Activated CD4-positive, alpha-beta T cell treated with anti-CD3 and anti-CD28 coated beads, Interleukin-2, amount 50 U/mL, for 4 hours (primary cell): ENCODE results near the gene CCDC27.

Source experiments
- DNase-seq, 2 experiments: peaks; one replicate each; pipeline ENCODE4 v3.0.0-alpha.2; 2020

CCDC27 gene

DNA sequence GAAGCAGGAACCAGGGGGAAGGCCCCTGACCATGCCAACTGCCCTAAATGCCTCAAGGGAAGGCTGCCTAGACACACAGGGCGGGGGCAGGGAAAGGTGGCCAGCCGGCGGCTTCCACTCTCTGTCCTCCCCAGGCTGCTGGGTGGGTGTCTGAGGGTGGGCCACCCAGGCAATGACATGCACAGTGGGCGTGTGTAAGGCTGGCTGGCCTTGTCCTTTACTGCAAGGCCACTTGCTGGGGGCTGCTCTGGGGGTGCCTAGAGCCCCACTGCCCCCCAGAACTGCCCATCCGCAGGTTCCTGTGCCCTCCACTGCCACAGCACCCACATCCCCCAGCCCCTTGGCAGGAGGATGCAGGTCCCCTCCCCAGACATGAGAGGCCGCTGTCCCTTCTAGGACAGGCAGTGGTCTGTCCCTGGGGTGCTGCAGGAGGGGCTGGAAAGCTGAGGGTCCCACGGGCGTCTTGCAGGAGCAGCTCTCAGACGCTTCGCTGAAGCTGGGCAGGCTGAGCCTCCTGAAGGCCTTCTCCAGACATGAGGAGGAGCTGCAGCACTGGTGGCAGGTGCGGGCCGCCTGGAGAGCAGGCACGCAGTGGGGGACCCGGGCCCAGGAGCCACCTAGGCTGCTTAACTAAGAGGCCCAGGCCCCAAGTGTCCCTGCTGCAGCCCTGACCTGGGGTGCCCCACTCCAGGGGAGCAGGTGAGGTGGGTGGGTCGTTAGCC is 10.1 kb downstream of the CCDC27 start:
- DNase-seq = no peak

DNA sequence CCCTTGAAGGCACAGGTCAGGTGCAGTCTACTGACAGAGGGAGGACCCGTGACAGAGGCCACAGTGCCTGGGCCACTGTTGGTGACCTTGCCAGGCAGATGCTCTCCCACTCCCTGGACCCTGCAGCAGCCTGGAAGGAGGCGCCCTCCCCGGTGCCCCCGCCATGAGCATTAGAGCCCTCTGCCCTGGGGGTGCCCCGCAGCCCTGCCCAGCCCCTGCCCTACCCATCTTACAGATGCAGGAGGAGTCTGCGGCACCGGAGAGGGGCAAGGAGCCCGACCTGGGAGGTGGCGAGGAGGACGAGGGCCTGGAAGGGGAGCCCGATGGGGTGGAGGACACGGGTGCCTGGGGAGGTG is 10.6 kb downstream of the CCDC27 start:
- no peak for DNase-seq

DNA sequence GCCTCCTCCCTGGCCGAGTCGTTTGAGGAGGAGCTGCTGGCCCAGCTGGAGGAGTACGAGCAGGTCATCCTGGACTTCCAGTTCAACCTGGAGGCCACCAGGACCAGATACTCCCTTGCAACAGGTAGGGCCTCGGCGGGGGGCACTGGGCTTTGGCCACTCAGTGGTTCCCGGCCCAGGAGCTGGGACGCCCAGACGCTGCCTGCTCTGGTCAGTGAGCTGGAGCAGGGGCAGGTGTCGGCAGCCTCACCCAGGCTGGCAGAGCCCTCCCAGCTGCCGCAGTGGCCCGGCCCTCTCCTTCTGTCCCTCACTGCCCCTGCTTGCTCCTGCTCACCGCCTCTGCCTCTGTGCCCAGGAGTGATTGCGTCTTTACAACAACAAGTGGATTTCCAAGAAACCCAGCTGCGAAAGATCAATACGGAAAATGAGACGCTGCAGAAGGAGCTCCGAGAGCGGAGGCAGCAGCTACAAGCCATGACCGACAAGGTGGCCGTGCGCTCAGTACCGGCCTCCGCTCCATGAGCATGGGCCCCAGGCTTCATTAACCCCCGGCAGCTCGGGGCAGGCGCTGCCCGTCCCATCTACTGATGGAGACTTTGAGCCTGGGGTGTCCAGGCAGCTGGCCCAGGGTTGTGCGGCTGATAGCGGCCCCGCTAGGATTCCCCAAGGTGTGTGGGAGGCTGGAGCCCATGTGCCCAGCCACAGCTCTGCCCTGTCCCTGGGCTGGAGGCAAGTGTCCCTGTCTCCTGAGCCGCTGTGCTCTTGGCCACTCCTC is 11.3 kb downstream of the CCDC27 start:
- DNase-seq = no peak

DNA sequence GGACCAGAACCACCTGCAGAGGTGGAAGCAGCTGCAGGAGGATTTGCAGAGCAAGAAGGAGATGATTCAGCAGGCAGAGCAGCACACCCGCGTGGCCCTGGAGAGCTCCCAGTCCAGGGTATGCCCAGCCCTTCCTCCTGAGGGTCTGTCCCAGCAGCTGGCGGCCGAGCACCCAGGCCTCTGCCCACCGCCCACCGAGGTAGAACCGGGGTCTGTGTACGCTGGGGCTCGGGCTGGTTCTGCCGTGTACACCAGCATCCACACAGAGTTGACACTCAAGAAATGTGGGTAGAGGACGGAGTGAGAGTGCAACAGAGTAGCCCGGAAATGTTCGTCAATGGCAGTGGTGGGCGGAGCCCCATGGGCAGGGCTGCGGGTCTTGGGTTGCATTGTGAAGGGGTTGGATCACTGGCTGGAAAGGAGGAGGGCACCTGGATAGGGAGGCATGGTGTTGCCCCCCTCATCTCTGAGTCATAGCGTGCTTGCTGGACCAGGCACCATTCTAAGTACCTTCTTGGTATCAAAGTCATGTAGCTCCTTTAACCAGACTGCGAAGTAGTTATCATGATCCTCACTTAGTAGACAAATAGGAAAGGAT is 15.2 kb downstream of the CCDC27 start:
- DNase-seq = no peak

DNA sequence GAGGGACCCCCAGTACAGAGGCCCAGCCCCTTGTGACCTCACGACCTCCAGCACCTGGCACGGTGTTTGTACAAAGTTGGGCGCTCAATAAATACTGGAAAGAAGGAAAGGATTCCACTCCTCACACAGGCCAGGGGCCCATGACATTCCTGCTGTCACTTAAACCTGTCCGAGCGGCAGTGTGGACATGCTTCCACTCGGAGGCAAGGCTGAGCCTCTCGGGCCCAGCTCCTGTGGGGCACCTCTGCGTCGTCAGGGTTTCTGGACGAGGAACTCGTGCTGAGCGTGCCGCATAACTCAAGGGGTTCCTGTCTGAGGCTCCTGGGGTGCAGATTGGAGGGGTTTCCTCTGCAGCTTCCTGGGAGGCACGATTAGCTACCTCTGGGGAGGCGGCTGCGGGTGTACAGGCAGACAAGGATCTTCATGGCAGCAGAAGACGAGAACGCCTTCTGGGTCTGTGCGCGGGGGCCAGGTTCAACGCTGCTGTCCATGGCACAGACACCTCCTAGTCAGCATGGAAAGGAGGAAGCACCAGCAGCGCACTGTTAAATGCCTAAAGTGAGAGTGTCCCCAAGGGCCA is 16.7 kb downstream of the CCDC27 start:
- DNase-seq = no peak

DNA sequence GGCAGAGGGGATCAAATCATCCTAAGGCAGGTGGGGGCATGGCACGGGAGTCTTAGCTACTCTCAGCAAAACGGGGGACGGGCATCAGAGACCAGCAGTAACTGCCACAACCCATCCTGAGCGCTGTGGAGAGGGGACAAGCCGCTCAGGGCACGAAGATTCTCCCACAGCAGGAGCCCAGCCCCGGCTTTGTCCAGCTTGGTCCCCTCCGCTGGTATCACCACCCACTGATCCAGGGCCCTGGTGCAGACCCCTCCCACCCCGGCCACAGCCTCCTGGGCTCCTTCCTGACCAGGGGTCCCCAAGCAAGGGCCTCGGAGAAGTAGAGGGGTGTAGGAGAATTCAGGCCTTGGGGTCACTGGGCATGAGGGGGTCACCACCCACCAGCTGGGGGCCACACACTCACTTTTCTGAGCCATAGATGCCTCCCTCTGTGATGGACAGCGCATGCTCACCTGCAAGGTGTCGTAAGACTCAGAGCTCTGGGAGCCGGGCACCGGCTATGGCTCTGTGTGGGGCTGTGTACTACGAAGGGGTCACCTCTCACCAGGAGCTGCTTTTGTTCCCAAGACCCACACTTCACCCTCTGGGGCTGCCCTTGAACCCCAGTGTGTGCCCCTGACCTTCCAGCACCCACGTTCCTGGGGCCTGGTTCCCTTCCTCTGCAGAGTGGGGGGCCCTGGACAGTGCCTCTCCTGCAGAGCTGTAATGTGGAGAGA is 18.0 kb downstream of the CCDC27 start:
- no peak for DNase-seq

DNA sequence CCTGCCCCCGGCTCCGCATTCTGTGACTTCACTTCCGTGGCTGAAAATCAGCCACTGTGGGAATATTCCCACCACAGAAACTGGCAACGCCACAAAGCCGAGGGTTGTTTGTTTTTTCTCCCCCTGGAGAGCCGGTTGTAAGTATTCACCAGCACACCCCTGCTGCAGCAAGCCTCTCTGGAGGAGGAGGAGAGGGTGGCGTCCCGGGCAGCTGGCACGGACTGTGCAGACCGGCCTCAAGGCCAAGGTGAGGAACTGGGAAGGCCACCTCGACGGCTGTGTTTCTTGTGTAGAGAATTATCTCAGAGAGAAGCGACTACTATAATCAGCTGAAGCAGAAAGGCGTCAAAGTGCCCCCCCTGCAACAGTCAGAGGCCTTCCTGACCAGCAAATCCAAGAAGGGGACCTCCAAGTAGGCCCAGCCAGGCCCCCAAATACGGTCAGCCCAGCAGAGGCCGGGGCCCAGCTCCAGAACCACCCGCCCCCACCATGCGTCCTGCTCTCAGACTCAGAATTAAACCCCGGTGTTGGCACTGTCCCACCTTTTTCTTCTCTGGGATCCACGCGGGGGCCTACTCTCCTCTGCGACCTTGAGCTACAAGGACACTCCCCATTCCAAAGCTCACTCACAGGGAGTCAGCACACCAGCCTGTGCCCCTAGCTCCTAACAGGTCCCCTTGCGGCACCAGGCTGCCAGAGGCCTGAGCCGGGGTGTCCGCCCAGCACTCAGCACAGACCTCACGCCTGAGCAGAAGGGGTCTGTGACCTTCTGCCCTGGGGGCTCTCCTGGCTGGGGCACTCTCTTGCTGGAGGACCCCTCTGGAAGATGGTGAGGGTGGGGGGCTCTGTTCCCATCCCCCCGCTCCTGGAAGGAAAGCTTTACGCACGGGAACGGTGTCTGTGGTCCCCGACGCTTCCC is 19.1 kb downstream of the CCDC27 start:
- DNase-seq = no peak

DNA sequence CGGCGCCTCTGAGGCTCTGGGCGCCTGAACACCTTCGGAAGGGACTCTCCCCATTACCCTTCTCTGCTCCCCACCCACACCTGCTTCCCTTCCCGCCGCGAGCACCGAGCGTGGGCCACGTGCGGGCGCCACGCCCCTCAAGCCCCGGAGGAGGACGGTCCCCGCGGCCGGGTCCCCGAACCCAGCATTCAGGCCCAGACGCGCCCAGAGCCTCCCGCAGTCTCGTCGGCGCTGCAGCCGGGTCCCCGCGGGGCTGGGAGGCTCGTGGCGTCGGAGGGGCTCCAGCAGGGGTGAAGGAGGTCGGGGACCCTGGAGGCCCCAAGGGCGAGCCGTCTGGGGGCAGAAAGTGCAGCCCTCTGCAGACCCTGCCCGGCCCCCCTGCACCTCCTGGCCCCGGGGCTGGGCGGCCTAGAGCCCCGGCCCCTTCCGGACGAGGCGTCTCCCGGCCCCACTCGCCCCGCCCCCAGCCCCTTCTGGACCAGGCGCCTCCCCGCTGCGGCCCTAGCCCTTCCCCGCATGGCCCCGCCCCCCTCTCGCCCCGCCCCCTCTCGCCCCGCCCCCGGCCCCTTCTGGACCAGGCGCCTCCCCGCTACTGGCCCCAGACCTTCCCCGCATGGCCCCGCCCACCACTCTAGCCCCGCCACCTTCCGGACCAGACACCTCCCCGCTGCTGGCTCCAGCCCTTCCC is 19.9 kb downstream of the CCDC27 start:
- peak; percentile 77 to 79 for DNase-seq

DNA sequence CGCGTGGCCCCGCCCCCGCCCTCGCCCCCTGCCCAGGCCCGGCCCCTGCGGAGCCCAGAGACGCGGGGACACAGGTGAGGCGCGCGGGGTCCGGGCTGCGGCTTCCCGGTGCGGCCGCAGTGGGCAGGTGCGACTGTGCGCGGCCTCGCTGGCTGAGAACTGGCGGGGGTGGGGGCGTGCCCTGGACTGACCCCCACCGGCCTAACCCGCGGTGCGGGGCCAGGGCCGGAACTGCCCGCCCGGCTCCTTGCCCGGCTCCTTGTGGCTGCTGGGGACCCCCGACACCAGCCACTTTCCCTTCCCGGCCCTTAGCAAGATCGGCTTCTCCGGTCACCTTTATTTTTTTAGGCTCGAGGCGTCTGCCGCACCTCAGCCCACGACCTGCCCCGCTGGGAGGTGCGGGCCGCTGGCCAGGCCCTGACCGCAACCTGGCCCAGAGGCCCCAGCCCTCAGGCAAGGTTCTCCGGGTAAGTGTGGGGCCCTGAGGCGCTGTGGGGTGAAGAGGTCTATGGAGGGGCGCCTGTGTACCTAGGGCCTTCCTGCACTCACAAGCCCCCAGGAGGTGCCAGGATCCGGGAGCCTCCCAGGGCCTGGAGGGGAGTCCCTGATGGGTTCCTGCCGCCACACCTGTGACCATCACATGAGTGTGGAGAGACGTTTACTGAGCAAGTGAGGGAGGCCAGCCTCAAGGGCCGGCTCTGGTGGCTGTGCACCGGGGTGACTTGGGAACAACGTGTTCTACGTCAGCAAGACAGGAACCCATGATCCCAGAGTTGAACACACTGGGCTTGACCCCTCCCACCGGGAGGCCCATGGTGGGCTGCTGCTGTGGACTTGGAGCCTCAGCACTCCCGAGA is 20.7 kb downstream of the CCDC27 start, which contains the start of gene SMIM1:
SMIM1 (plus strand) TSS at position 35 of the 857 bp plus-strand sequence. CDS start 2,625 bp downstream, outside the sequence.
- no peak for DNase-seq

DNA sequence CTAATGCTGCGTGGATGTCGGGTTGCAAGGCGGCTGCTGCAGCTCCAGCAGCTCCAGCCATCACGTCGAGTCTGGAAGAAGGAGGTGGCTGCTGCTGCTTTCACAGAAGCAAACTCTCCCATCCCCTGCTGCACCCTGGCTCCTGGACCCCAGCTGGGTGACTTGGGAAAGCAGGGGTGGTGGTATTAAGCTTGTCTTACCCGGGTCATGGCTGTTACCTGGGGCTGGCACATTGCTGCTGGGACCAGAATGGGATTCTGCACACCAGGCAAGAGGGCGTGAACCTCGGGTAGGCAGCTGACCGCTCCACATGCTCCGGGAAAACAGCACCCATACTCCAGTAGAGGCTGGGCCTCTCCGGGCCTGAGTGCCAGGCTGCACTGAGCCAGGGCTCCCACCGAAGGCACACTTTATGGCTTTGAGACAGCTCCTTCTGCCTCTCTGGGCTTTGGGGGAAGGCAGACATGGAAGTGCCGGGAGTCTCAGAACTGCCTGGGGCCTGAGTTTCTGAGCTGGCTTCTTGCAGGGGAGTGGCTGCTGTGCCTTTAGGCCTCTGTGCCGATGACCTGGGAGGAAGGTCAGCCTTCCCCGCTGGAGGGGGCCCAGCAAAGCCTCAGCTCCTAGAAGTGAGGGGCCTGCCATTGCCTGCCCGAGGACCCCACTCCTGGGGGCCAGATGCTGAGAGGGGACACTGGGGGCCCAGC is 21.5 kb downstream of the CCDC27 start:
- DNase-seq = no peak

DNA sequence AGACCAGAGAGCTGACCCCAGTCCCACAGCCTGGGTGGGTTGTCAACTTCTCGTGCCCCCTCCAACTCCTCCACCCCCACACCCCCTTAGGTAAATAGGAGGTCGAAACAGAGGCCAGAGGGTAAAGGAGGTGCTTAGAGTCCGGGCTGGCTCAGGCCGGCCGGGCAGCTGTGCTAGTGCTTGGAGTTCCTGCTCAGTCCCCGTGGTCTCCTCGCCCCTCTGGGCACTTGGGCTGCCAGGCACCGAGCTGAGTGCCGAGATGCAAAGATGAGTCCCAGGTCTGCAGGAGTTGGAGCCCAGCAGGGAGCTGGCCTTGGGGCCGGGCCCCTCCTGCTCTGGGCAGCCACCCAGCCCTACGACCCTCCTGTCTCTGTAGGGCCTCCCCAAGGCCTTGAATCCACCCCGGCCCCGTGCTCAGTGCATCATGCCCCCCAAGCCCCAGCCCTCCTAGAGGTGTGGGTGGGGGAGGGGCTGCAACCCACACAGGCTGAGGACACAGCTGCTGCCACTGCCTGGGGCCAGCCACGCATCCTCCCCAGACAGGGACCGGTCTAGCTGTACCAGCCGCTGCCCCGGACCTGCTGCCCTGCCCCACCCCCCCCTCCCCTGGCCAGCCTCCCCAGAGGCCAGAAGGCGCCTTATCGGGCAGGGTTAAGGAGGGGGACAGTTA is 22.2 kb downstream of the CCDC27 start:
- DNase-seq = no peak

DNA sequence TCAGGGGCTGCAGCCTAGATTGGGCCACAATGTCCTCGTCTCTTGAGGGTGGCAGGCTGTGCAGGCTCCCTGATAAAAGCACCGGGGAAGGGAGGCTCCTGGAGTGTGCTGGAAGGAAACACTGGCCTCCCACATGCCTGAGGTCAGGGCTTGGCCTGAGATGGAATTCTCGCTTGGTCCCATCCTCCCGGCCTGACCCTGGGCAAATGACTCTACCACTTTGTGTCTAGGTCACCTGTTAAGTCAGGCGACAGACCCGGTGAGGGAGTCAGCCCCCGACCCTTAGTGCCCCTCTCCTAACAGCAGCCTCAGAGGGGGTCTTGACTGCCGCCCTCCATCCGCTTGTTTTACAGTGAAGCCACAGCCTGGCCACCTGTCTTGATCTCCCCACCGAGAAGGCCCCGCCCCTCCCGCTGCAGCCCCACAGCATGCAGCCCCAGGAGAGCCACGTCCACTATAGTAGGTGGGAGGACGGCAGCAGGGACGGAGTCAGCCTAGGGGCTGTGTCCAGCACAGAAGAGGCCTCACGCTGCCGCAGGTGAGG is 22.8 kb downstream of the CCDC27 start:
- DNase-seq = no peak

DNA sequence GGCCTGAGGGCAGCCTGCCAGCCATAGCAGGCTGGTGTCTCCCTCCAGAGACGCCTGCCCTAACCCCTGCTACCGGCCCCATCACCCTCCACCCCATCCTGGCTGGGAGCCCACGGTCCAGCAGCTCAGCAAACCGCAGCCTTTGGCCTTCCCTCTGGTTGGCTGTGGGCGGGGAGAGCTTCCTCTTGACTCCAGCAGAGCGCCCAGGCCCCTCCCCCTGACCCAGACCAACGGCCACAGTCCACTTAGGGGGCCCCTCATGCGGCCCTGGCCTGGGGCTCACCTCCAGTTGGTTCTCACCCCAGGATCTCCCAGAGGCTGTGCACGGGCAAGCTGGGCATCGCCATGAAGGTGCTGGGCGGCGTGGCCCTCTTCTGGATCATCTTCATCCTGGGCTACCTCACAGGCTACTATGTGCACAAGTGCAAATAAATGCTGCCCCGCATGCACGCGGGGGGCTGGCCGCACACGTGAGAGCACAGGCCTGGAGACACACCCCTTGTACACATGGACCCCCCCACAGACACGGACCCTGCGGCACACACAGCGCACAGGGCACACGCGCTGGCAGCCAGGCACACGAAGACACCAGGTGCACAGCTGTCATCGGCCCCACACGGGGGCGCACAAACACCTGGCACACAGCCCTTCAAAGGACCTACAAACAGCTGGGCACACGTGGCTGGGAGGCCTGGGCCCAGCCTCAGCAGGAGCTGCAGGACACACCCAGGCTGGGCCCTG is 23.4 kb downstream of the CCDC27 start:
- peak; percentile 33 to 46 for DNase-seq

DNA sequence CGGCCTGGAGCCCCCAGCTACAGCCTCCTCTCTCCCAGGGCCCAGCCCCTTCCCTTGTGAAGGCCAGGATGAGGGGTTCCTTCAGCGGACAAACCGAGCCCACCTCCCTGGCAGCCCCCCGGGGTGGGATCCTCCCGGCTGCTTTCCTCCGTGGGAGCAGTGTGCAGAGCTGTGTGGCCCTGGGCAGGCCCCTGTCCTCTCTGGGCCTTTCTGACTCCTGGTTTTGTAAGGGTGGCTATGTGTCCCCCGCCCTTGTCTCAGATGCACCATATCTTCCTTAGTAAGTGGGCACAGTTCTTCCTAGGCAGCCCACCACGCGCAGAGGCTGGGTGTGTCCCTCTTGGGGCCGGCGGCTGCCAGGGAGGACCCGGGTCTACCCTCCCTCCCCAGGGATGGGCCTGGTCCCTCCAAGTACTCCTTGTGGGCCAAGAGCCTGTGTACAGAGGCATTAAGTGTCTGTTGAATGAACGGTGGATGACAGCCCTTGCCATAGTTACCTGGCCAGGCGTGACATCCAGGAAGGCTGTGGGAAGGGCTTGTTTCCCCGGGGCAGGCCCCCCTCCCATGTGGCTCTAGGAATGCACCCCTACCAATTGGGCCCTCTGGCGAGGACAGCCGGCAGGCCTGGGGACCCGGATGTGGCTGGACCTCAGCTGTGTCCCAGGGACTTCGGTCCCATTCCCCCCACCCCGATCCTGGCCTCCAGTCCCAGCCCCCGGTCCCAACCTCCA is 24.1 kb downstream of the CCDC27 start:
- DNase-seq = no peak

DNA sequence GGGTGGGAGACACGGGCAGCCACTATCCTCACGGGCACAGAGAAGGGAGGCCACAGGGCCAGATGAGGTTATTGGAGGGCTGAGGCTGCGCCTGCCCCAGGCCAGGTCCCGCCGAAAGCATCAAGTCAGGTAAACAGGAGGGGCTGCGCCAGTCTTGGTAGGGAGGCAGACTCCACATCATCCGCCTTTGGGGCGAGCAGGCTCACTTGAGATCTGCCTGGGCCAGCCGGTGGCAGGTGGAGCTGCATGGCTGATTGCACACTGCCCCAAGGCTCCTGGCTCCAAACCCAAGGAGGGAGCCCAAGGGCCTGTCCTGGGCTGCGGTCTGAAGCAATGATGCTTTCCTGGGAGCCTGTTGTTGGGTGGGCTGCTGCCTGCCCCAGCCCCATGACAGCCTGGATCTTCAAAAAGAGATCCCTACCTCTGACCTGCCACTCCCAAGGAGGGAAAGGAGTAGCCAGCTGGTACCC is 24.9 kb downstream of the CCDC27 start:
- no peak for DNase-seq

DNA sequence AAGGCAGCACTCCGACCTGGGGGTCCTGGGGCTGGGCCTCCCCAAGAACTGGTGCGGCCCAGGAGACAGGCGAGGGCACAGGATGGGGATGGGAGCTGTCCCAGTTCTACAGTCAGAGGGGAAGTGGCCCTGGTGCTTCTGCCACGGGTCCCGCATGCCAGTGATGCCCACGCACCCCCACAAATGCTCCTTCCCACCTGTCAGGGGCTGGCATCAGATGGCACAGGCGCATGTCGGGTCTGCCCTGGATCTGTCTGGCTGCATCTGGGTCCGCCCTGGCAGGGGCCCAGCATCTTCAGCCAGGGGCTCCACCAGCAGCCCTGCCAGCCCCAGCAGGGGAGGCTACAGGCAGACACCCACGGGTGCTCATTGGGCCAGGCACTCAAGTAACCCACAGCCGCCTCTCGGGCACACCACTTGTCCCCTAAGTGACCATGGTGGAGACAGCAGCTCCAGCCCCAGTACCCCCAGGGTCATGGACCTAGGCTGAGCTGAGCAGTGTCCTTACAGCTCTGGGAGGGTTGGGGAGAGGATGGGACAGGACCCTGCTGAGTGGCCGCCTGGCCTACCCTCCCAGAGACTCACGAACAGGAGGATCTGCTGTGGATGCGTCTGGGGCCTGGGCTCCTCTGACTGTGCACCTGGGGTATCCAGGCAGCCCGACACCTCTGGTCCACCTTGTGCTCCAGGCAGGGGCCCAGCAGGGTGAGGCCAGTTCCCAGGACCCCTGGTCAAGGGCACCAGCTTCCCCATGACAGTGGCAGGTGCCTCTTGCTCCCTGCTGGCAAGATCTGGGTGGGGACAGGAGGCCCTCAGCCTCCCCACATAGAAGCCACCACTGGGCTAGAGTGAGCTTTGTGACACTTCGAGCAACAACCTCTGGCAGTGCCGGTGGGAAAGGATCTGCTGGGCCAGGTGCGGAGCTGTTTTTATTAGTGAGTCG is 25.7 kb downstream of the CCDC27 start:
- DNase-seq = no peak
